Measurements from ENCODE around the gene PPL. TPM values are rescaled to one million over a fixed set of nuclear protein-coding genes. Genes with fewer than 3 reads are reported as not detected.
"Not testable (repeated sequence)": the region's sequence is repeated elsewhere in the genome, so short reads cannot be mapped to it uniquely, and the experiment has no call there.

The PPL gene
- total RNA-seq, 1 donor from 2014 or later = 142 TPM

- Mint-ChIP-seq H3K9me3 (no peaks in the 10 kb centered on the region), H3K36me3 (no peaks in the 10 kb centered on the region), H3K27ac (no peak overlapping the region), H3K4me3 (no peak overlapping the region), H3K27me3 (peaks cover 9% of the 10 kb centered on the region), H3K4me1 (ENCODE audit: unreplicated experiment) (peaks cover 22% of the 10 kb centered on the region)
- TF ChIP-seq CTCF (conservative IDR thresholded peaks at IDR 0.05) = no peak
- no peak for DNase-seq (ENCODE audit: extremely low spot score, unreplicated experiment)
These were observed 17.8 kb upstream of the PPL start for GRCh38 chr16:4954714-4955113.

GRCh38 chr16:4951583-4951982 lies 14.6 kb upstream of the PPL start:
- DNase-seq (ENCODE audit: extremely low spot score, unreplicated experiment); H3K27me3 Mint-ChIP-seq; H3K36me3 Mint-ChIP-seq; H3K4me3 Mint-ChIP-seq; H3K9me3 Mint-ChIP-seq; H3K27ac Mint-ChIP-seq: not testable (repeated sequence)
- H3K4me1 Mint-ChIP-seq (ENCODE audit: unreplicated experiment) = peaks cover 23% of the 10 kb centered on the region

- Mint-ChIP-seq H3K27me3 (no peaks in the 10 kb centered on the region), H3K4me1 (ENCODE audit: unreplicated experiment) (peaks cover 24% of the 10 kb centered on the region), H3K36me3 (no peaks in the 10 kb centered on the region), H3K27ac (peak overlapping the region; percentile 91), H3K9me3 (no peaks in the 10 kb centered on the region), H3K4me3 (peak overlapping the region; percentile 62)
- TF ChIP-seq CTCF (conservative IDR thresholded peaks at IDR 0.05) = no peak
- no peak for DNase-seq (ENCODE audit: extremely low spot score, unreplicated experiment)
These were observed 13.0 kb upstream of the PPL start for GRCh38 chr16:4949986-4950385.

GRCh38 chr16:4948903-4949766 lies 12.2 kb upstream of the PPL start:
- H3K4me1 Mint-ChIP-seq (ENCODE audit: unreplicated experiment) = peaks cover 31% of the 10 kb centered on the region
- TF ChIP-seq CTCF (conservative IDR thresholded peaks at IDR 0.05) = no peak
- H3K27ac Mint-ChIP-seq = peak overlapping the region; percentile 91
- DNase-seq (ENCODE audit: extremely low spot score, unreplicated experiment) = no peak
- peak overlapping the region; percentile 47 for H3K4me3 Mint-ChIP-seq
- no peaks in the 10 kb centered on the region for H3K27me3 Mint-ChIP-seq
- H3K9me3 Mint-ChIP-seq = no peaks in the 10 kb centered on the region
- no peaks in the 10 kb centered on the region for H3K36me3 Mint-ChIP-seq

- Mint-ChIP-seq H3K4me3 (peak overlapping the region; percentile 78), H3K27ac (peak overlapping the region; percentile 98)
- no peak for DNase-seq (ENCODE audit: extremely low spot score, unreplicated experiment)
These were observed 11.0 kb upstream of the PPL start for GRCh38 chr16:4947722-4948503.

More at GRCh38 chr16:4947722-4948503, 11.0 kb upstream of the PPL start:
- Mint-ChIP-seq H3K9me3 (no peaks in the 10 kb centered on the region), H3K27me3 (no peaks in the 10 kb centered on the region), H3K4me1 (ENCODE audit: unreplicated experiment) (peaks cover 38% of the 10 kb centered on the region), H3K36me3 (no peaks in the 10 kb centered on the region)
- no peak for TF ChIP-seq CTCF (conservative IDR thresholded peaks at IDR 0.05)
